Common myeloid progenitor, CD34-positive (primary cell): ENCODE measurements around the gene DNAH17.
A peak's percentile ranks its signal among the peaks of the same experiment; 100 is the strongest.

ENCODE experiments used
- CTCF ChIA-PET: fragments of 350-600 bp; sonication (Branson Sonifier 250); formaldehyde crosslinking; loops from one replicate; lab custom pipeline; 2021; ENCODE audit warnings: antibody characterized with exemption; lab: Charles Lee
- POLR2A ChIA-PET: fragments of 350-600 bp; sonication (Branson Sonifier 250); formaldehyde crosslinking; loops from one replicate; lab custom pipeline; 2021; ENCODE audit warnings: antibody characterized with exemption; lab: Charles Lee
- DNase-seq, 3 donors: peaks; one replicate each; pipeline versions ENCODE4 v3.0.0 to v3.0.0-alpha.2; 2013
- H3K27ac ChIP-seq, 2 experiments: 1 replicate in 1 of 2; 2 replicates in 1 of 2; pipeline ENCODE4 v1.7.0; 2013; ENCODE audit warnings: inconsistent platforms in 2 of 2, low read length in 2 of 2, mild to moderate bottlenecking in 2 of 2, low read depth in 1 of 2, moderate library complexity in 1 of 2; ENCODE audit not compliant: severe bottlenecking in 2 of 2, insufficient read depth in 1 of 2, poor library complexity in 1 of 2
- H3K27me3 ChIP-seq, 5 experiments: replicated peaks in 2 of 5; 1 replicate in 3 of 5; 2 replicates in 2 of 5; pipeline versions ENCODE4 v1.6.1 to v1.7.0; 2013; ENCODE audit warnings: low read length in 4 of 5, mild to moderate bottlenecking in 2 of 5, moderate library complexity in 2 of 5, inconsistent platforms in 1 of 5; ENCODE audit not compliant: insufficient read depth in 5 of 5, control insufficient read depth in 4 of 5
- H3K36me3 ChIP-seq, 4 experiments: 1 replicate in 2 of 4; 2 replicates in 2 of 4; pipeline versions ENCODE4 v1.6.1 to v1.7.0; 2013; ENCODE audit warnings: low read length in 3 of 4, control low read depth in 1 of 4, mild to moderate bottlenecking in 1 of 4; ENCODE audit not compliant: control insufficient read depth in 4 of 4, insufficient read depth in 4 of 4
- H3K4me1 ChIP-seq, 4 experiments: 1 replicate in 3 of 4; 2 replicates in 1 of 4; pipeline versions ENCODE4 v1.6.1 to v1.7.1; 2013; ENCODE audit warnings: low read length in 3 of 4, mild to moderate bottlenecking in 3 of 4, control low read depth in 1 of 4, inconsistent platforms in 1 of 4, moderate library complexity in 1 of 4; ENCODE audit not compliant: control insufficient read depth in 4 of 4, insufficient read depth in 4 of 4; ENCODE audit errors: control extremely low read depth in 1 of 4
- H3K4me3 ChIP-seq, 7 experiments: 1 replicate in 4 of 7; 2 replicates in 3 of 7; pipeline versions ENCODE4 v1.5.1 to v1.7.0; 2013; ENCODE audit warnings: mild to moderate bottlenecking in 7 of 7, low read length in 6 of 7, moderate library complexity in 6 of 7, inconsistent platforms in 2 of 7, low read depth in 2 of 7, control low read depth in 1 of 7; ENCODE audit not compliant: insufficient read depth in 4 of 7, control insufficient read depth in 1 of 7; ENCODE audit errors: extremely low read depth in 1 of 7
- H3K9me3 ChIP-seq, 5 experiments: 1 replicate in 4 of 5; 2 replicates in 1 of 5; pipeline versions ENCODE4 v1.6.1 to v1.7.1; 2013; ENCODE audit warnings: low read length in 4 of 5, mild to moderate bottlenecking in 2 of 5, inconsistent platforms in 1 of 5, low read depth in 1 of 5, moderate library complexity in 1 of 5; ENCODE audit not compliant: control insufficient read depth in 4 of 5, insufficient read depth in 2 of 5; ENCODE audit errors: control extremely low read depth in 1 of 5
- WGBS: methylation state at CpG from one replicate; pipeline ENCODE4 v1.1.5; 2013; ENCODE audit not compliant: insufficient coverage; 5-methylcytosine and 5-hydroxymethylcytosine counted together

Gene DNAH17

GRCh38 chr17:78575899-78576298 is 1.3 kb downstream of the DNAH17 start:
- DNase-seq, result no peak
- POLR2A ChIA-PET, result no interaction called here
- Histone ChIP-seq H3K27me3 (peaks cover 0 to 2% (median 0%) of the 10 kb centered on the region in 5 experiments), H3K9me3 (no peaks in the 10 kb centered on the region), H3K36me3 (no peaks in the 10 kb centered on the region), H3K27ac (no peak overlapping the region), H3K4me1 (no peaks in the 10 kb centered on the region), H3K4me3 (no peak overlapping the region)
- CTCF ChIA-PET, result no interaction called here
- 100% methylated on average over 5 of the region's 7 CpGs for WGBS

- Histone ChIP-seq H3K27me3 (peaks cover 0 to 2% (median 0%) of the 10 kb centered on the region in 5 experiments), H3K36me3 (no peaks in the 10 kb centered on the region), H3K27ac (no peak overlapping the region), H3K9me3 (no peaks in the 10 kb centered on the region), H3K4me3 (no peak overlapping the region), H3K4me1 (no peaks in the 10 kb centered on the region)
- 87% methylated on average over 3 of the region's 12 CpGs for WGBS
- no peak for DNase-seq
- CTCF ChIA-PET, result no interaction called here
- POLR2A ChIA-PET, result no interaction called here
These were observed 1.9 kb downstream of the DNAH17 start for GRCh38 chr17:78575340-78575739.

- ChIA-PET CTCF (interaction anchor here (0.6 to 1.0 kb wide), 2 partner anchors 8 to 28 kb away, joined by 3 read pairs; no protein-coding TSS in a partner anchor), POLR2A (no interaction called here)
- WGBS, result 98% methylated on average over 6 of the region's 8 CpGs
- H3K36me3 ChIP-seq, result no peaks in the 10 kb centered on the region
- H3K4me1 ChIP-seq, result no peaks in the 10 kb centered on the region
- H3K9me3 ChIP-seq, result no peaks in the 10 kb centered on the region
- DNase-seq, result no peak
- H3K27ac ChIP-seq, result no peak overlapping the region
- H3K4me3 ChIP-seq, result no peak overlapping the region
- H3K27me3 ChIP-seq, result peaks cover 0 to 2% (median 0%) of the 10 kb centered on the region in 5 experiments
These were observed 3.2 kb downstream of the DNAH17 start for GRCh38 chr17:78573955-78574354.

DNA sequence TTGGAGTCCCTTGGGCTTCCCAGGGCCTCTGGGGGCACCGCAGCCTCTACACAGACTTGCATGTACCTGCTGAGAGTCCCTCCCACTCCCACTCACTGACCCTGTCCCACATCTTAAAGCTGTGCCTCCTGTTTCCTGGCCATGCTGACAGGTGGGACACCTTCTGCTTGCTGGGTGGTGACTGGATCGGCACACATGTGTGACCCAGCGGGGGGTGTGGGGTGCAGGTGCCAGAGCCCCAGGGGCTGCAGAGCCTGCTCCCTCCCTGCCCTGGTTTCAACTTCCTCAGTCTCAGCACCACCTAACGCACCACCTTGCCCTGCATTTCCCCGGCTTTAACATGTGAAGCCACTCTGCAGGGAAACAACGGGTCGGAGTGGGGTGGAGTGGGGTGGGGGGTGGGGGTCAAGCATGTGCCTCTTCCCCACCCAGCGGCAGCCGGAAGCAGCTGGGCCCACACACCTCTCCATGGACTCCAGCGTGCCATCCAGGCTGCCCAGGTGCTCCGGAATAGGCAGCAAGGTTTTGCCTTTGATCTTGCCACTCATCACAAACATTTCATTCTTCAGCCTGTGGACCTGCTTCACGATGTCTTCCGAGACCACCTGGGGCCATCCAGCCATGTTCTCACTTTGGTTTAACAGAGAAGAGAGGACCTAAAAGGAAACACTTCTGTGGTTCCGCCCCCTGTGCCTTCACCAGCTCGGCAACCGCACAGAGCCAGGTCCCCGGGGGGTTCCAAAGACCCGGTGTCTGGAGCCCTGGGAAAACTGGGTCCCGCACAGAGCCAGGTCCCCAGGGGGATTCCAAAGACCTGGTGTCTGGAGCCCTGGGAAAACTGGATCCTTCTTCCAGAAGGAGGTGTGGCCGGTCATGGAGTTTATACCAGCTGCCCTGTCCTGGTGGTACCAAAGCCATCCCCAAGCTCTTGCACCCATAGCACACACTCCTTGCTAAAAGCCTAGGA is 4.7 kb downstream of the DNAH17 start:
- Histone ChIP-seq H3K4me3 (no peak overlapping the region), H3K36me3 (no peaks in the 10 kb centered on the region), H3K9me3 (no peaks in the 10 kb centered on the region), H3K27me3 (peaks cover 0 to 7% (median 0%) of the 10 kb centered on the region in 5 experiments), H3K27ac (no peak overlapping the region), H3K4me1 (peaks cover 0 to 3% (median 0%) of the 10 kb centered on the region in 4 experiments)
- WGBS, result 82% methylated on average over 12 of the region's 20 CpGs
- ChIA-PET CTCF (interaction anchor here (1.0 kb wide), 1 partner anchor 8 kb away, joined by 3 read pairs; no protein-coding TSS in a partner anchor), POLR2A (no interaction called here)
- DNase-seq, result no peak

DNA sequence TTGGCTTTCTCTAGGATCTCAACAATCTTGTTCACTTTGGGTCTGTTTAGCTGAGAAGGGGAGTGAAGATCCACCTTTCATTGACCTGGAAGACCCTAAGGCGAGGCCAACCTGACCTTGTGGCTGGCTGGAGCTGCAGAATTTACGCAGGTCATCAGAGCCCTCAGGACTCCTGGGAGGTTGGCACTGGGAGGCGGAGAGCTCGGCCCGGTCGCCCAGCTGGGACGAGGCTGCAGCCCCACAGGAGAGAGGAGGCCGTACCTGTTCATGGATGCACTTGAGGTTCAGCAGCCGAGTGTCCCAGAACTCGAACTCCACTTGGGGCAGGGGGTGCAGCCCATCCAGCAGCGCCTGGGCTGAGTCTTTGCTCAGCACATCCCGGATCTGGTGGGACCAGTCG is 5.9 kb downstream of the DNAH17 start:
- no peak for DNase-seq
- 99% methylated on average over 13 of the region's 13 CpGs for WGBS
- CTCF ChIA-PET, result no interaction called here
- no peaks in the 10 kb centered on the region for H3K36me3 ChIP-seq
- H3K27ac ChIP-seq, result no peak overlapping the region
- POLR2A ChIA-PET, result no interaction called here
- H3K9me3 ChIP-seq, result no peaks in the 10 kb centered on the region
- H3K4me1 ChIP-seq, result peaks cover 0 to 3% (median 0%) of the 10 kb centered on the region in 4 experiments
- H3K4me3 ChIP-seq, result no peak overlapping the region
- H3K27me3 ChIP-seq, result peaks cover 0 to 8% (median 0%) of the 10 kb centered on the region in 5 experiments

GRCh38 chr17:78568494-78569115 is 8.6 kb downstream of the DNAH17 start:
- Histone ChIP-seq H3K27me3 (peaks cover 0 to 14% (median 3%) of the 10 kb centered on the region in 5 experiments), H3K4me1 (peaks cover 0 to 3% (median 0%) of the 10 kb centered on the region in 4 experiments), H3K4me3 (no peak overlapping the region), H3K9me3 (no peaks in the 10 kb centered on the region), H3K27ac (no peak overlapping the region), H3K36me3 (no peaks in the 10 kb centered on the region)
- POLR2A ChIA-PET, result no interaction called here
- CTCF ChIA-PET, result no interaction called here
- 92% methylated on average over 16 of the region's 16 CpGs for WGBS
- peak in 2 of 3 donors; percentile 15 to 27 for DNase-seq
